ENCODE data around the gene BCL2L2.

Gene BCL2L2

GRCh38 chr14:23348297-23348655 is 41.6 kb downstream of the BCL2L2 start:
- TF ChIP-seq POLR2AphosphoS5 (IDR thresholded peaks at IDR 0.05; ENCODE audit: low read depth, low read length) (no peak), FOXP2 (optimal IDR thresholded peaks at IDR 0.05; ENCODE audit: borderline replicate concordance, extremely low read depth, extremely low read length, insufficient read depth) (no peak), SIN3A (IDR thresholded peaks at IDR 0.05; ENCODE audit: borderline replicate concordance, insufficient read depth, low read length) (no peak), TAF1 (IDR thresholded peaks at IDR 0.05; ENCODE audit: borderline replicate concordance, insufficient read depth, low read length) (no peak)
- TF ChIP-seq, protein P1, sequence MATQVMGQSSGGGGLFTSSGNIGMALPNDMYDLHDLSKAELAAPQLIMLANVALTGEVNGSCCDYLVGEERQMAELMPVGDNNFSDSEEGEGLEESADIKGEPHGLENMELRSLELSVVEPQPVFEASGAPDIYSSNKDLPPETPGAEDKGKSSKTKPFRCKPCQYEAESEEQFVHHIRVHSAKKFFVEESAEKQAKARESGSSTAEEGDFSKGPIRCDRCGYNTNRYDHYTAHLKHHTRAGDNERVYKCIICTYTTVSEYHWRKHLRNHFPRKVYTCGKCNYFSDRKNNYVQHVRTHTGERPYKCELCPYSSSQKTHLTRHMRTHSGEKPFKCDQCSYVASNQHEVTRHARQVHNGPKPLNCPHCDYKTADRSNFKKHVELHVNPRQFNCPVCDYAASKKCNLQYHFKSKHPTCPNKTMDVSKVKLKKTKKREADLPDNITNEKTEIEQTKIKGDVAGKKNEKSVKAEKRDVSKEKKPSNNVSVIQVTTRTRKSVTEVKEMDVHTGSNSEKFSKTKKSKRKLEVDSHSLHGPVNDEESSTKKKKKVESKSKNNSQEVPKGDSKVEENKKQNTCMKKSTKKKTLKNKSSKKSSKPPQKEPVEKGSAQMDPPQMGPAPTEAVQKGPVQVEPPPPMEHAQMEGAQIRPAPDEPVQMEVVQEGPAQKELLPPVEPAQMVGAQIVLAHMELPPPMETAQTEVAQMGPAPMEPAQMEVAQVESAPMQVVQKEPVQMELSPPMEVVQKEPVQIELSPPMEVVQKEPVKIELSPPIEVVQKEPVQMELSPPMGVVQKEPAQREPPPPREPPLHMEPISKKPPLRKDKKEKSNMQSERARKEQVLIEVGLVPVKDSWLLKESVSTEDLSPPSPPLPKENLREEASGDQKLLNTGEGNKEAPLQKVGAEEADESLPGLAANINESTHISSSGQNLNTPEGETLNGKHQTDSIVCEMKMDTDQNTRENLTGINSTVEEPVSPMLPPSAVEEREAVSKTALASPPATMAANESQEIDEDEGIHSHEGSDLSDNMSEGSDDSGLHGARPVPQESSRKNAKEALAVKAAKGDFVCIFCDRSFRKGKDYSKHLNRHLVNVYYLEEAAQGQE (IDR thresholded peaks at IDR 0.05; ENCODE audit: insufficient read depth in 1 of 2, low read depth in 2 of 2, low read length in 2 of 2) = no peak

DNA sequence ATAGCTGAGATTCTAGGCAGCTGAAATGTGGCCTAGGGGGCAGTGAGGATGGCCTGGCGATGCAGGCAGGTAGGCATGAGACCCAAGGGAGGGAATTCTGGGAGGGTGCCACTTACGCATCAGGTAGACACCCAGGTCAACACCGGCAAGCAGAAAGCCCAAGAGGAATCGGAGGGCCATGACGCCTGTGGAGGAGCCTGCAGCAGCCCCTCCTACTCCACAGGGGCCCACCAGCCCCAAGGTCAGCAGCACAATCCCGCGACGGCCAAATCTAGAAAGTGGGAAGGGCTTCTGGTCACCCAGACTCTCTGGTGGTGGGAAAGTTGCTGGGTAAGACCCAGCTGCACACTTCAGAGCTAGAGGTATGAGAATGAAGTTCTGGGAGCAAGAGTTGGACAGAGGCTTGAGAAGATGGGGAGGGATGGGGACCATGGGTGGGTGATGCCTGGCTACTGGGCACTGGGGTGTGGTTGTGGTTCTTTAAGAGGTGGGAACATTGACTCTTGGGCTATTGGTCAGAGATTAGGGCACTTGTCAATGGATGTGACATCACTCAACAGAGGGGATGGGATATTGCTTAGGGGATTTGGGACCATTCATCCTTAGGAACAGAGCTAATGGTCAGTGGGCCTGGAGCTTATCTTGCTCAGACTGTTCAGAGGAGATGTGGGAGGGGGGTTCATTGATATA is 42.7 kb downstream of the BCL2L2 start:
- TF ChIP-seq, protein P1 (IDR thresholded peaks at IDR 0.05; ENCODE audit: insufficient read depth in 1 of 2, low read depth in 2 of 2, low read length in 2 of 2) = no peak
- TF ChIP-seq TAF1 (IDR thresholded peaks at IDR 0.05; ENCODE audit: borderline replicate concordance, insufficient read depth, low read length) = no peak
- TF ChIP-seq SIN3A (IDR thresholded peaks at IDR 0.05; ENCODE audit: borderline replicate concordance, insufficient read depth, low read length) = no peak
- no peak for TF ChIP-seq FOXP2 (optimal IDR thresholded peaks at IDR 0.05; ENCODE audit: borderline replicate concordance, extremely low read depth, extremely low read length, insufficient read depth)

GRCh38 chr14:23351681-23352505 is 45.3 kb downstream of the BCL2L2 start:
- TF ChIP-seq FOXP2 (optimal IDR thresholded peaks at IDR 0.05; ENCODE audit: borderline replicate concordance, extremely low read depth, extremely low read length, insufficient read depth) (no peak), POLR2AphosphoS5 (IDR thresholded peaks at IDR 0.05; ENCODE audit: low read depth, low read length) (no peak), SIN3A (IDR thresholded peaks at IDR 0.05; ENCODE audit: borderline replicate concordance, insufficient read depth, low read length) (no peak)

- TF ChIP-seq, protein P1 (IDR thresholded peaks at IDR 0.05; ENCODE audit: insufficient read depth in 1 of 2, low read depth in 2 of 2, low read length in 2 of 2) = no peak
- peak; percentile 49; the same call in 1 of the 2 replicates for TF ChIP-seq TAF1 (IDR thresholded peaks at IDR 0.05; ENCODE audit: borderline replicate concordance, insufficient read depth, low read length)
- peak; percentile 73 for TF ChIP-seq POLR2AphosphoS5 (IDR thresholded peaks at IDR 0.05; ENCODE audit: low read depth, low read length)
Measured at GRCh38 chr14:23352506-23353432, 46.1 kb downstream of the BCL2L2 start, which contains the start of gene SLC22A17. SLC22A17 (minus strand) TSS chr14:23352887.

- TF ChIP-seq SIN3A (IDR thresholded peaks at IDR 0.05; ENCODE audit: borderline replicate concordance, insufficient read depth, low read length) (no peak), POLR2AphosphoS5 (IDR thresholded peaks at IDR 0.05; ENCODE audit: low read depth, low read length) (no peak), FOXP2 (optimal IDR thresholded peaks at IDR 0.05; ENCODE audit: borderline replicate concordance, extremely low read depth, extremely low read length, insufficient read depth) (no peak), TAF1 (IDR thresholded peaks at IDR 0.05; ENCODE audit: borderline replicate concordance, insufficient read depth, low read length) (no peak)
- TF ChIP-seq, protein P1 (IDR thresholded peaks at IDR 0.05; ENCODE audit: insufficient read depth in 1 of 2, low read depth in 2 of 2, low read length in 2 of 2) = no peak
Measured at GRCh38 chr14:23353433-23353780, 46.8 kb downstream of the BCL2L2 start.

Measured in PFSK-1 (cell line).